PFSK-1 (cell line): ENCODE data around the gene DNAH1.

Experiments used
- FOXP2 ChIP-seq: optimal IDR thresholded peaks from 2 replicates; pipeline ENCODE3; 2011; ENCODE audit warnings: borderline replicate concordance, control low read depth, inconsistent platforms; ENCODE audit not compliant: insufficient read depth; ENCODE audit errors: extremely low read length, extremely low read depth
- POLR2AphosphoS5 ChIP-seq: IDR thresholded peaks from 2 replicates; pipeline ENCODE4 v1.6.1; 2012; ENCODE audit warnings: low read depth, mild to moderate bottlenecking, control low read depth, low read length, moderate library complexity
- SIN3A ChIP-seq: IDR thresholded peaks from 2 replicates; pipeline ENCODE4 v1.6.1; 2012; ENCODE audit warnings: mild to moderate bottlenecking, low read length, moderate library complexity, borderline replicate concordance; ENCODE audit not compliant: insufficient read depth
- TAF1 ChIP-seq: IDR thresholded peaks from 2 replicates; pipeline ENCODE4 v1.6.1; 2012; ENCODE audit warnings: low read length, control low read depth, borderline replicate concordance; ENCODE audit not compliant: insufficient read depth
- TF ChIP-seq, protein P1 (sequence below), 2 experiments: IDR thresholded peaks; 2 replicates each; pipeline versions ENCODE4 v1.6.1 to v1.8.0; 2011 to 2012; ENCODE audit warnings: low read depth in 2 of 2, low read length in 2 of 2, control low read depth in 1 of 2, inconsistent platforms in 1 of 2, mild to moderate bottlenecking in 1 of 2, moderate library complexity in 1 of 2; ENCODE audit not compliant: insufficient read depth in 1 of 2

DNAH1 gene

GRCh38 chr3:52405066-52405465 lies 88.9 kb downstream of the DNAH1 start:
- no peak for TF ChIP-seq SIN3A
- TF ChIP-seq POLR2AphosphoS5 = no peak
- TF ChIP-seq TAF1 = no peak
- no peak for TF ChIP-seq FOXP2
- TF ChIP-seq, protein P1, sequence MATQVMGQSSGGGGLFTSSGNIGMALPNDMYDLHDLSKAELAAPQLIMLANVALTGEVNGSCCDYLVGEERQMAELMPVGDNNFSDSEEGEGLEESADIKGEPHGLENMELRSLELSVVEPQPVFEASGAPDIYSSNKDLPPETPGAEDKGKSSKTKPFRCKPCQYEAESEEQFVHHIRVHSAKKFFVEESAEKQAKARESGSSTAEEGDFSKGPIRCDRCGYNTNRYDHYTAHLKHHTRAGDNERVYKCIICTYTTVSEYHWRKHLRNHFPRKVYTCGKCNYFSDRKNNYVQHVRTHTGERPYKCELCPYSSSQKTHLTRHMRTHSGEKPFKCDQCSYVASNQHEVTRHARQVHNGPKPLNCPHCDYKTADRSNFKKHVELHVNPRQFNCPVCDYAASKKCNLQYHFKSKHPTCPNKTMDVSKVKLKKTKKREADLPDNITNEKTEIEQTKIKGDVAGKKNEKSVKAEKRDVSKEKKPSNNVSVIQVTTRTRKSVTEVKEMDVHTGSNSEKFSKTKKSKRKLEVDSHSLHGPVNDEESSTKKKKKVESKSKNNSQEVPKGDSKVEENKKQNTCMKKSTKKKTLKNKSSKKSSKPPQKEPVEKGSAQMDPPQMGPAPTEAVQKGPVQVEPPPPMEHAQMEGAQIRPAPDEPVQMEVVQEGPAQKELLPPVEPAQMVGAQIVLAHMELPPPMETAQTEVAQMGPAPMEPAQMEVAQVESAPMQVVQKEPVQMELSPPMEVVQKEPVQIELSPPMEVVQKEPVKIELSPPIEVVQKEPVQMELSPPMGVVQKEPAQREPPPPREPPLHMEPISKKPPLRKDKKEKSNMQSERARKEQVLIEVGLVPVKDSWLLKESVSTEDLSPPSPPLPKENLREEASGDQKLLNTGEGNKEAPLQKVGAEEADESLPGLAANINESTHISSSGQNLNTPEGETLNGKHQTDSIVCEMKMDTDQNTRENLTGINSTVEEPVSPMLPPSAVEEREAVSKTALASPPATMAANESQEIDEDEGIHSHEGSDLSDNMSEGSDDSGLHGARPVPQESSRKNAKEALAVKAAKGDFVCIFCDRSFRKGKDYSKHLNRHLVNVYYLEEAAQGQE (IDR thresholded peaks at IDR 0.05; ENCODE audit: insufficient read depth in 1 of 2, low read depth in 2 of 2, low read length in 2 of 2) = no peak

GRCh38 chr3:52405601-52406110 lies 89.5 kb downstream of the DNAH1 start:
- TF ChIP-seq TAF1 = no peak
- TF ChIP-seq POLR2AphosphoS5 = no peak
- TF ChIP-seq, protein P1 (IDR thresholded peaks at IDR 0.05; ENCODE audit: insufficient read depth in 1 of 2, low read depth in 2 of 2, low read length in 2 of 2) = no peak
- no peak for TF ChIP-seq SIN3A
- TF ChIP-seq FOXP2 = no peak

DNA sequence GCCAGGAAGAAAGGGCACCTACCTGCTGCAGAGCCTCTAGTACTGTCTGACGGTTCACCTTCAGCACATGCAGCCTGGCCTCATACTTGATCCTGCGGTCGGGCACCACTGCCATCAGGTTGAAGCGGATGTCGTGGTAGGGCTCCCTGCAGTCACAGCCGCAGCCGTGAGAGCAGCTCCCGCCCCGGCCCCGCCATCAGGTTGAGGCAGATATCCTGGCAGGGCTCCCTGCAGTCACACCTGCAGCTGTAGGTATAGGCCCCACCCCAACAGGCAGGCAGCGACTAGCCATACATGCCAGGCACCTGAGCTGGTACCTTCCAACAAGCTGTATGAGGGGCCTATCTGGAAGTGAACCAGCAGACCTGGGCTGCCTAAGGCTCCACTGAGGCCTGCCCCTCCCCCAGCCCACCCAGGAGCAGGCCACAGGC lies 90.1 kb downstream of the DNAH1 start:
- TF ChIP-seq FOXP2 (no peak), POLR2AphosphoS5 (no peak), TAF1 (no peak), SIN3A (no peak)
- TF ChIP-seq, protein P1 (IDR thresholded peaks at IDR 0.05; ENCODE audit: insufficient read depth in 1 of 2, low read depth in 2 of 2, low read length in 2 of 2) = no peak

DNA sequence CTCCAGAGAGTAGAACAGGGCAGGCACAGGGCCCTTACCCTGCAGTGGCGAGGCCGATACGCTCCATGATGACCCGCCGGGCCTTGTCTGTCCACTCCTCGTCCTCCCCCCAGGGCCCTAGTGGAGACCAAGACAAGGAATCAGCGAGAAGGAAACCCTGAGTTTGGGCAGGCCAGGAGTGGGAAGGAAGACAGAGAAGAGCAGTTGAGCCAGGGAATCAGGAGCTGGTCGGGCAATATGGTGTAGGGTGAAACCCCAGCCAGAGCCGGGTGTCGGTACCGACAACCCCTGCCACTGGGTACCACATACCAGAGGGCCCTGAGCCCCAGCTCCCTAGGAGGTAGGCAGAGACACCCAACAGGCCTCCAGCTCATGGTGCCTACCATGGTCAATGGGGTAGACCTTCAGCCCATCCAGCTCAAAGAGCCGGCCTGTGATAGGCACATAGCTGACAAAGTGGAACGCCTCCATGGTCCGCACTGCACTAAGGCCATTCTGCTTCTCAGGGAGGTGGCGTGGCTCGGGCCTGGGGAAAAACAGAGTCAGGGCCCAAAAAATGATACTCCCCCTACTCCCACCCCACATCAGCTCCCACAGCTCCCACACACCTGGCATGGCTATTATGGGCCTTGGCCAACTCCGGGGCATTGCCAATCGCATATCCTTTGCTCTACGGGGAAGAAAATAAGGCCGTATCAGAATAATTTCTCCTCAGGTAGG lies 90.8 kb downstream of the DNAH1 start:
- TF ChIP-seq POLR2AphosphoS5 (no peak), SIN3A (no peak), FOXP2 (no peak), TAF1 (no peak)
- TF ChIP-seq, protein P1 (IDR thresholded peaks at IDR 0.05; ENCODE audit: insufficient read depth in 1 of 2, low read depth in 2 of 2, low read length in 2 of 2) = no peak

GRCh38 chr3:52407779-52408178 lies 91.7 kb downstream of the DNAH1 start:
- TF ChIP-seq SIN3A = no peak
